Mesothelial cell of epicardium (in vitro differentiated cells): ENCODE measurements around the gene CFAP299. TPM values are rescaled to one million over a fixed set of nuclear protein-coding genes. Genes with fewer than 3 reads are reported as not detected.

Source experiments
- DNase-seq, 2 experiments: peaks; one replicate each; pipeline ENCODE4 v3.0.0; 2021; ENCODE audit warnings: low spot score in 2 of 2; ENCODE audit not compliant: unreplicated experiment in 2 of 2
- H3K27ac Mint-ChIP-seq: 2 replicates; pipeline ENCODE4 v1.8.0; 2021; ENCODE audit warnings: mixed read lengths
- H3K27me3 Mint-ChIP-seq: 2 replicates; pipeline ENCODE4 v1.8.0; 2021; ENCODE audit warnings: low read depth, mixed read lengths
- H3K36me3 Mint-ChIP-seq: 2 replicates; pipeline ENCODE4 v1.8.0; 2021; ENCODE audit warnings: mixed read lengths
- H3K4me1 Mint-ChIP-seq: 2 replicates; pipeline ENCODE4 v1.8.0; 2021; ENCODE audit warnings: mixed read lengths
- H3K4me3 Mint-ChIP-seq: 2 replicates; pipeline ENCODE4 v1.8.0; 2021; ENCODE audit warnings: mild to moderate bottlenecking, moderate library complexity, mixed read lengths
- H3K9me3 Mint-ChIP-seq: 2 replicates; pipeline ENCODE4 v1.8.0; 2021; ENCODE audit warnings: mixed read lengths
- CTCF ChIP-seq: fragments of 200-600 bp; sonication (generic); IDR thresholded peaks from one replicate; pipeline ENCODE4 v1.5.0; 2021; ENCODE audit warnings: antibody characterized with exemption; ENCODE audit not compliant: unreplicated experiment
- total RNA-seq: library from RNA; stranded (reverse); gene quantifications from 3 replicates; pipeline ENCODE4 v1.2.1, GENCODE V29; 2021

Gene CFAP299
- total RNA-seq, 1 donor from 2014 or later: 0.22 TPM

DNA sequence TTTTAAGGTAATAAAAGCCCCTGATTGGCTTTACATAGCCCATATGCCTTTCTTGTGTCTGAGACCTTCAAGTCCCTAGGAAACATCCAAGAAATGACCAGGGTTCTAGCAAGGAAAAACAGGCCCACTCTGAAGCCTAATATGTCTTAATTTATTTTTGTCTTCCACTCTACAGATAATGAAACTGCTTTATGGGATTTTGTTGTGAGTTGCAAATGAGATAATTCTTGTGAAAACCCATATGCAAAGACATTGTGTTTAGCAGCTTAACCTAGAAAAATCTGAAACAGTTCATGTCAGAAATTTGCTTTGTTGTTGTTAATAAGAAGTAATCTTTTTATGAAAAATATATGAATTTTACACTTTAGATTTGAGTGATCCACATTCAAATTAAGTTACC, 504.3 kb downstream of the CFAP299 start:
- H3K4me1 Mint-ChIP-seq: peaks cover 16% of the 10 kb centered on the region
- no peak overlapping the region for H3K27ac Mint-ChIP-seq
- no peaks in the 10 kb centered on the region for H3K27me3 Mint-ChIP-seq
- peaks cover 12% of the 10 kb centered on the region for H3K9me3 Mint-ChIP-seq
- H3K4me3 Mint-ChIP-seq: no peak overlapping the region
- no peaks in the 10 kb centered on the region for H3K36me3 Mint-ChIP-seq
- TF ChIP-seq CTCF: no peak
- no peak for DNase-seq

- Mint-ChIP-seq H3K27ac (peak overlapping the region; percentile 61), H3K27me3 (no peaks in the 10 kb centered on the region), H3K4me1 (peaks cover 16% of the 10 kb centered on the region), H3K9me3 (peaks cover 17% of the 10 kb centered on the region), H3K36me3 (no peaks in the 10 kb centered on the region), H3K4me3 (no peak overlapping the region)
- TF ChIP-seq CTCF: no peak
- no peak for DNase-seq
Observed at GRCh38 chr4:80840396-80840795, 504.9 kb downstream of the CFAP299 start.

- Mint-ChIP-seq H3K36me3 (no peaks in the 10 kb centered on the region), H3K4me3 (no peak overlapping the region), H3K27ac (no peak overlapping the region), H3K9me3 (peaks cover 18% of the 10 kb centered on the region), H3K4me1 (peaks cover 16% of the 10 kb centered on the region), H3K27me3 (no peaks in the 10 kb centered on the region)
- DNase-seq: no peak
- no peak for TF ChIP-seq CTCF
Observed at GRCh38 chr4:80841587-80842281, 506.2 kb downstream of the CFAP299 start.

GRCh38 chr4:80846210-80846609, 510.7 kb downstream of the CFAP299 start:
- H3K4me3 Mint-ChIP-seq: no peak overlapping the region
- peaks cover 11% of the 10 kb centered on the region for H3K9me3 Mint-ChIP-seq
- no peak for TF ChIP-seq CTCF
- no peak for DNase-seq
- H3K4me1 Mint-ChIP-seq: peaks cover 2% of the 10 kb centered on the region
- H3K27ac Mint-ChIP-seq: no peak overlapping the region
- peaks cover 6% of the 10 kb centered on the region for H3K27me3 Mint-ChIP-seq
- no peaks in the 10 kb centered on the region for H3K36me3 Mint-ChIP-seq

DNA sequence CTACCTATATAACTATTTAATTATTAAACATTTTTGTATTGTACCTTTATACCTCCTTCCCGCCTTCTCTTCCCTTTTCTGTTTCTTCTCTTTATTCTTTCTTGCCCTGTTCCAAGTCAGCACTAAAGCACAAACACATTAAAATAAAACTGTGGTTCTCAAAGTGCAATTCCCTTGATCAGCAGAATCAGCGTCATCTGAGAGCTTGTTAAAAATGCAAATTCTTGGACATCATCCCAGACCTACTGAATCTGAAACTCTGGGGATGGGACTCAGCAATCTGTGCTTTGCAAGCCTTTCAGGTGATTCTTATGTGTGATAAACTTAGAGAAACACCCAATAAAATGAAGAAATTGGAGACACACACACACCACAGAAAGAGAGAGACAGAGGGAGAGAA, 516.5 kb downstream of the CFAP299 start:
- Mint-ChIP-seq H3K9me3 (peaks cover 2% of the 10 kb centered on the region), H3K27ac (no peak overlapping the region), H3K27me3 (peaks cover 12% of the 10 kb centered on the region), H3K4me1 (no peaks in the 10 kb centered on the region), H3K36me3 (no peaks in the 10 kb centered on the region), H3K4me3 (no peak overlapping the region)
- no peak for TF ChIP-seq CTCF
- DNase-seq: no peak

DNA sequence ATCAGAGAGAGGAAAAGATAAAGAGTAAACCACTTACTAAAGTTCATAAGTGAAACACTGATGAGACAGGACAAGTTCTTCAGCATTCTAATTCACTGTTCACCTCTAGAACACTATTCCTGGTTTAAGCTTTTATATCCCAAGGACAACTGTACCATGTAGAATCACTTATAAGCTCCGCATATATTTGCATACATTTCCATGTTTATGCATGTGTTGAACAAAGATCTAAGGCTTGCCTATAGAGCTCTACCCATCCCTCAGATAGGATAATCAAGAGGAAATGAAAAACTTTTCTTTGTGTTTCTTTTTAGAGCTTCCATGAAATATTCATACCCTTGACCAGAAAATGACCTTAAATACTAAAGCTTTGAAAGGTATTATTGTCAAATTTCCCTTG, 538.0 kb downstream of the CFAP299 start:
- no peaks in the 10 kb centered on the region for H3K36me3 Mint-ChIP-seq
- TF ChIP-seq CTCF: no peak
- H3K4me1 Mint-ChIP-seq: no peaks in the 10 kb centered on the region
- no peaks in the 10 kb centered on the region for H3K9me3 Mint-ChIP-seq
- DNase-seq: no peak
- no peak overlapping the region for H3K27ac Mint-ChIP-seq
- H3K27me3 Mint-ChIP-seq: peaks cover 14% of the 10 kb centered on the region
- H3K4me3 Mint-ChIP-seq: no peak overlapping the region
